H1 (cell line): ENCODE measurements around the gene CDK5RAP2. TPM values are rescaled to one million over a fixed set of nuclear protein-coding genes. Genes with fewer than 3 reads are reported as not detected.

ENCODE experiments used
- CTCF ChIA-PET: fragments of 300-600 bp; sonication (Branson Sonifier 250); formaldehyde crosslinking; loops from one replicate; lab custom pipeline; 2021; ENCODE audit not compliant: partially characterized antibody; lab: Charles Lee
- POLR2A ChIA-PET: fragments of 300-600 bp; sonication (Branson Sonifier 250); formaldehyde crosslinking; loops from one replicate; lab custom pipeline; 2021; ENCODE audit warnings: inconsistent platforms; ENCODE audit not compliant: partially characterized antibody; lab: Charles Lee
- DNase-seq, 2 experiments: peaks; one replicate each; pipeline versions ENCODE4 v3.0.0 to v3.0.0-alpha.2; 2010 to 2022; ENCODE audit warnings: low spot score in 2 of 2, low read depth in 1 of 2, mixed read lengths in 1 of 2
- FAIRE-seq: peaks from 2 replicates; lab custom pipeline; 2011; peaks lifted over from hg19 to GRCh38; lab: Jason Lieb, UNC
- H2AFZ ChIP-seq: 2 replicates; pipeline ENCODE4 v1.8.1; 2012; ENCODE audit warnings: low read length, inconsistent platforms
- H2AK5ac ChIP-seq: 2 replicates; pipeline ENCODE4 v1.6.1; 2013; ENCODE audit warnings: low read depth, low read length
- H2BK120ac ChIP-seq: replicated peaks from 2 replicates; pipeline ENCODE3; 2013; ENCODE audit warnings: low read depth, low read length, inconsistent platforms
- H2BK12ac ChIP-seq: 2 replicates; pipeline ENCODE4 v1.6.1; 2013; ENCODE audit warnings: low read depth, low read length
- H2BK15ac ChIP-seq: 2 replicates; pipeline ENCODE4 v1.6.1; 2013; ENCODE audit warnings: low read length
- H2BK20ac ChIP-seq: 2 replicates; pipeline ENCODE4 v1.6.1; 2013; ENCODE audit warnings: low read length
- H2BK5ac ChIP-seq: 2 replicates; pipeline ENCODE4 v1.6.1; 2013; ENCODE audit warnings: low read depth, low read length
- H3K14ac ChIP-seq: 2 replicates; pipeline ENCODE4 v1.6.1; 2013; ENCODE audit warnings: inconsistent platforms; ENCODE audit not compliant: insufficient read length
- H3K18ac ChIP-seq: 2 replicates; pipeline ENCODE4 v1.6.1; 2013; ENCODE audit warnings: low read length; ENCODE audit errors: extremely low read depth
- H3K23ac ChIP-seq: 2 replicates; pipeline ENCODE4 v1.6.1; 2013; ENCODE audit warnings: inconsistent platforms; ENCODE audit not compliant: insufficient read length
- H3K23me2 ChIP-seq: 2 replicates; pipeline ENCODE4 v1.6.1; 2013; ENCODE audit warnings: low read depth, low read length
- H3K27ac ChIP-seq: 2 replicates; pipeline ENCODE4 v1.6.1; 2011; ENCODE audit warnings: low read depth, low read length, inconsistent platforms
- H3K27me3 ChIP-seq, 4 experiments: replicated peaks in 1 of 4; 1 replicate in 1 of 4; 2 replicates in 3 of 4; pipeline versions ENCODE4 v1.6.1 to v1.8.1; 2011 to 2013; ENCODE audit warnings: low read length in 3 of 4, mild to moderate bottlenecking in 3 of 4, inconsistent platforms in 2 of 4, mixed read lengths in 2 of 4, moderate library complexity in 1 of 4; ENCODE audit not compliant: control insufficient read depth in 3 of 4, insufficient read depth in 3 of 4; ENCODE audit errors: extremely low read depth in 1 of 4
- H3K36me3 ChIP-seq, 4 experiments: 2 replicates each; pipeline versions ENCODE4 v1.6.1 to v1.8.1; 2011 to 2013; ENCODE audit warnings: mild to moderate bottlenecking in 4 of 4, low read length in 3 of 4, moderate library complexity in 2 of 4, control low read depth in 1 of 4, inconsistent platforms in 1 of 4; ENCODE audit not compliant: insufficient read depth in 4 of 4, control insufficient read depth in 2 of 4
- H3K4ac ChIP-seq: replicated peaks from 2 replicates; pipeline ENCODE3; 2013; ENCODE audit warnings: low read length, low read depth, mixed read lengths, inconsistent platforms; ENCODE audit not compliant: insufficient read length
- H3K4me1 ChIP-seq, 4 experiments: replicated peaks in 1 of 4; 1 replicate in 1 of 4; 2 replicates in 3 of 4; pipeline versions ENCODE4 v1.6.1 to v1.8.1; 2011 to 2013; ENCODE audit warnings: low read length in 3 of 4, inconsistent platforms in 2 of 4, mixed read lengths in 1 of 4; ENCODE audit not compliant: insufficient read depth in 4 of 4, control insufficient read depth in 3 of 4
- H3K4me2 ChIP-seq, 2 experiments: 2 replicates each; pipeline versions ENCODE4 v1.6.1 to v1.8.1; 2011 to 2013; ENCODE audit warnings: low read depth in 2 of 2, low read length in 2 of 2, control low read depth in 1 of 2, inconsistent platforms in 1 of 2, mild to moderate bottlenecking in 1 of 2; ENCODE audit not compliant: insufficient read depth in 1 of 2
- H3K4me3 ChIP-seq, 4 experiments: fragments of 200-600, 300-600 bp in 1 of 4; sonication (generic), shearing (Covaris generic), sonication (Bioruptor Twin) in 1 of 4; 2 replicates each; pipeline versions ENCODE4 v1.5.1 to v1.8.1; 2011 to 2016; ENCODE audit warnings: low read length in 4 of 4, low read depth in 3 of 4, control low read depth in 2 of 4, inconsistent platforms in 2 of 4, mild to moderate bottlenecking in 2 of 4, mixed read lengths in 1 of 4, moderate library complexity in 1 of 4; ENCODE audit not compliant: insufficient read depth in 2 of 4; ENCODE audit errors: extremely low read depth in 1 of 4
- H3K56ac ChIP-seq: replicated peaks from 2 replicates; pipeline ENCODE3; 2013; ENCODE audit warnings: low read depth, mild to moderate bottlenecking, mixed read lengths, low read length, inconsistent platforms; ENCODE audit not compliant: insufficient read length
- H3K79me1 ChIP-seq: 2 replicates; pipeline ENCODE4 v1.6.1; 2013; ENCODE audit warnings: low read depth, low read length, control low read depth
- H3K79me2 ChIP-seq, 2 experiments: 2 replicates each; pipeline versions ENCODE4 v1.6.1 to v1.8.1; 2012 to 2013; ENCODE audit warnings: low read length in 2 of 2, mild to moderate bottlenecking in 2 of 2, inconsistent platforms in 1 of 2; ENCODE audit not compliant: insufficient read depth in 2 of 2, control insufficient read depth in 1 of 2
- H3K9ac ChIP-seq, 4 experiments: replicated peaks in 1 of 4; 1 replicate in 1 of 4; 2 replicates in 3 of 4; pipeline versions ENCODE4 v1.6.1 to v1.8.1; 2011 to 2013; ENCODE audit warnings: low read depth in 3 of 4, low read length in 3 of 4, control low read depth in 2 of 4, mild to moderate bottlenecking in 2 of 4, moderate library complexity in 2 of 4, inconsistent platforms in 1 of 4; ENCODE audit errors: extremely low read depth in 1 of 4
- H3K9me3 ChIP-seq, 2 experiments: 2 replicates each; pipeline versions ENCODE4 v1.6.1 to v1.8.1; 2012 to 2013; ENCODE audit warnings: mild to moderate bottlenecking in 2 of 2, moderate library complexity in 2 of 2, control low read depth in 1 of 2, inconsistent platforms in 1 of 2, low read depth in 1 of 2, low read length in 1 of 2, mixed read lengths in 1 of 2; ENCODE audit not compliant: insufficient read depth in 2 of 2
- H4K20me1 ChIP-seq, 2 experiments: replicated peaks in 1 of 2; 2 replicates each; pipeline versions ENCODE3 to v1.8.1; 2011 to 2013; ENCODE audit warnings: inconsistent platforms in 2 of 2, low read length in 2 of 2, mild to moderate bottlenecking in 1 of 2; ENCODE audit not compliant: insufficient read depth in 2 of 2, control insufficient read depth in 1 of 2
- H4K5ac ChIP-seq: 2 replicates; pipeline ENCODE4 v1.6.1; 2013; ENCODE audit warnings: low read length, low read depth, mixed read lengths, inconsistent platforms; ENCODE audit not compliant: insufficient read length
- H4K8ac ChIP-seq: 2 replicates; pipeline ENCODE4 v1.8.0; 2013; ENCODE audit warnings: mild to moderate bottlenecking, moderate library complexity, low read length, inconsistent platforms; ENCODE audit not compliant: insufficient read depth; ENCODE audit errors: extremely low read depth
- H4K91ac ChIP-seq: replicated peaks from 2 replicates; pipeline ENCODE3; 2013; ENCODE audit warnings: low read length, mixed read lengths, inconsistent platforms; ENCODE audit not compliant: insufficient read length
- CEBPB ChIP-seq: IDR thresholded peaks from 2 replicates; pipeline ENCODE4 v1.6.1; 2012; ENCODE audit warnings: low read depth, low read length
- PHF8 ChIP-seq: fragments of 200-600 bp; sonication (generic); conservative IDR thresholded peaks from 2 replicates; pipeline ENCODE4 v1.7.1; 2012; ENCODE audit warnings: low read depth, mild to moderate bottlenecking, inconsistent platforms, low read length, moderate library complexity
- SIN3A ChIP-seq, 2 experiments: IDR thresholded peaks in 1 of 2; conservative IDR thresholded peaks in 1 of 2; 2 replicates each; pipeline ENCODE4 v1.6.1; 2011 to 2012; ENCODE audit warnings: low read length in 2 of 2, improper control_type of control experiment in 1 of 2, low read depth in 1 of 2, mild to moderate bottlenecking in 1 of 2
- TEAD4 ChIP-seq: IDR thresholded peaks from 2 replicates; pipeline ENCODE4 v1.6.1; 2012; ENCODE audit warnings: low read depth, low read length, inconsistent platforms, mixed read lengths
- WGBS, 2 experiments: shearing (Covaris generic) in 1 of 2; methylation state at CpG; one replicate each; pipeline versions ENCODE4 v1.1.6 to v1.1.7; 2013 to 2015; ENCODE audit warnings: low lambda C conversion rate in 2 of 2, mixed read lengths in 2 of 2, inconsistent platforms in 1 of 2, low coverage in 1 of 2, missing lambda C conversion rate in 1 of 2; ENCODE audit not compliant: insufficient replicate concordance in 2 of 2, insufficient coverage in 1 of 2, insufficient read length in 1 of 2; ENCODE audit errors: extremely low coverage in 1 of 2, missing lambda C conversion rate in 1 of 2; 5-methylcytosine and 5-hydroxymethylcytosine counted together
- polyA plus RNA-seq, 7 experiments: library from polyadenylated mRNA; depleted of rRNA in 3 of 7; stranded (reverse) in 5 of 7; unstranded in 2 of 7; fragments of >200 nt in 5 of 7; fragments of 200-250 nt in 2 of 7; gene quantifications; 1 replicate in 5 of 7; 2 replicates in 1 of 7; 4 replicates in 1 of 7; pipeline versions ENCODE4 v1.2.1 to v1.2.3, GENCODE V29; 2011 to 2013; ENCODE audit warnings: missing spikeins in 2 of 7, mixed read lengths in 2 of 7
- total RNA-seq: library from RNA; stranded (reverse); fragmentation: NEBNext Ultra II Directional; extraction: Animal tissue kit (Norgen Biotek cat#: 25700); gene quantifications from 2 replicates; pipeline ENCODE4 v1.2.1, GENCODE V29; 2021

CDK5RAP2 gene
- total and polyA plus RNA-seq, 2 of the 8 experiments (the other 6 are each of a cell fraction or from before 2014, with no cell fraction given), result 19.8 to 49.4 TPM

- Histone ChIP-seq H3K18ac (no peak overlapping the region; the same call in 1 of the 2 replicates), H3K14ac (no peak overlapping the region), H3K36me3 (peaks cover 6 to 29% (median 23%) of the 10 kb centered on the region in 4 experiments; a peak in 5 of 8 replicates), H2AK5ac (peak overlapping the region; percentile 13; the same call in 1 of the 2 replicates), H3K9ac (no peak overlapping the region), H4K20me1 (no peaks in the 10 kb centered on the region), H3K9me3 (no peaks in the 10 kb centered on the region), H2BK5ac (peak overlapping the region; percentile 35; the same call in 1 of the 2 replicates), H3K4me3 (no peak overlapping the region), H2BK20ac (no peak overlapping the region), H2BK12ac (0 out of 2 replicates have a peak overlapping the region, but pooled peaks have one; percentile 39), H2AFZ (no peak overlapping the region), H3K23ac (no peak overlapping the region), H3K4ac (no peak overlapping the region), H2BK120ac (no peak overlapping the region), H3K27me3 (no peaks in the 10 kb centered on the region), H4K8ac (no peak overlapping the region; the same call in none of the 2 replicates), H4K5ac (no peak overlapping the region), H3K56ac (no peak overlapping the region), H2BK15ac (no peak overlapping the region), H3K4me1 (0 out of 7 replicates have a peak, but pooled peaks cover 0 to 6% (median 0%) of the 10 kb centered on the region in 4 experiments), H3K23me2 (no peaks in the 10 kb centered on the region), H3K79me2 (no peaks in the 10 kb centered on the region), H3K4me2 (no peak overlapping the region), H4K91ac (no peak overlapping the region), H3K79me1 (no peaks in the 10 kb centered on the region; the same call in 1 of the 2 replicates), H3K27ac (no peak overlapping the region)
- POLR2A ChIA-PET, result interaction anchor here (1.0 kb wide), 1 partner anchor 12 kb away, joined by 3 read pairs; no protein-coding TSS in a partner anchor
- DNase-seq (no peak), FAIRE-seq (no peak)
- TF ChIP-seq PHF8 (no peak), TEAD4 (peak; percentile 39; the same call in 1 of the 2 replicates), SIN3A (conservative IDR thresholded peaks at IDR 0.05 in 1 of 2, IDR thresholded peaks at IDR 0.05 in 1 of 2; ENCODE audit: low read depth in 1 of 2, low read length in 2 of 2) (no peak), CEBPB (no peak)
- WGBS, 2 experiments, result 92% methylated on average over 24 of the region's 24 CpGs; no CpG with 5 or more reads in 1 of the 2 experiments
- CTCF ChIA-PET, result interaction anchor here (0.9 to 3.6 kb wide), 2 partner anchors 20 to 51 kb away, joined by 3 to 26 read pairs; no protein-coding TSS in a partner anchor
Observed at GRCh38 chr9:120388003-120388855, 191.7 kb downstream of the CDK5RAP2 start.
